Measurements from ENCODE around the gene CD101. TPM values are rescaled to one million over a fixed set of nuclear protein-coding genes. Genes with fewer than 3 reads are reported as not detected.

CD101 gene, protein sequence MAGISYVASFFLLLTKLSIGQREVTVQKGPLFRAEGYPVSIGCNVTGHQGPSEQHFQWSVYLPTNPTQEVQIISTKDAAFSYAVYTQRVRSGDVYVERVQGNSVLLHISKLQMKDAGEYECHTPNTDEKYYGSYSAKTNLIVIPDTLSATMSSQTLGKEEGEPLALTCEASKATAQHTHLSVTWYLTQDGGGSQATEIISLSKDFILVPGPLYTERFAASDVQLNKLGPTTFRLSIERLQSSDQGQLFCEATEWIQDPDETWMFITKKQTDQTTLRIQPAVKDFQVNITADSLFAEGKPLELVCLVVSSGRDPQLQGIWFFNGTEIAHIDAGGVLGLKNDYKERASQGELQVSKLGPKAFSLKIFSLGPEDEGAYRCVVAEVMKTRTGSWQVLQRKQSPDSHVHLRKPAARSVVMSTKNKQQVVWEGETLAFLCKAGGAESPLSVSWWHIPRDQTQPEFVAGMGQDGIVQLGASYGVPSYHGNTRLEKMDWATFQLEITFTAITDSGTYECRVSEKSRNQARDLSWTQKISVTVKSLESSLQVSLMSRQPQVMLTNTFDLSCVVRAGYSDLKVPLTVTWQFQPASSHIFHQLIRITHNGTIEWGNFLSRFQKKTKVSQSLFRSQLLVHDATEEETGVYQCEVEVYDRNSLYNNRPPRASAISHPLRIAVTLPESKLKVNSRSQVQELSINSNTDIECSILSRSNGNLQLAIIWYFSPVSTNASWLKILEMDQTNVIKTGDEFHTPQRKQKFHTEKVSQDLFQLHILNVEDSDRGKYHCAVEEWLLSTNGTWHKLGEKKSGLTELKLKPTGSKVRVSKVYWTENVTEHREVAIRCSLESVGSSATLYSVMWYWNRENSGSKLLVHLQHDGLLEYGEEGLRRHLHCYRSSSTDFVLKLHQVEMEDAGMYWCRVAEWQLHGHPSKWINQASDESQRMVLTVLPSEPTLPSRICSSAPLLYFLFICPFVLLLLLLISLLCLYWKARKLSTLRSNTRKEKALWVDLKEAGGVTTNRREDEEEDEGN
- total RNA-seq, result under 1 TPM; 0.26 to 0.33 TPM

DNA sequence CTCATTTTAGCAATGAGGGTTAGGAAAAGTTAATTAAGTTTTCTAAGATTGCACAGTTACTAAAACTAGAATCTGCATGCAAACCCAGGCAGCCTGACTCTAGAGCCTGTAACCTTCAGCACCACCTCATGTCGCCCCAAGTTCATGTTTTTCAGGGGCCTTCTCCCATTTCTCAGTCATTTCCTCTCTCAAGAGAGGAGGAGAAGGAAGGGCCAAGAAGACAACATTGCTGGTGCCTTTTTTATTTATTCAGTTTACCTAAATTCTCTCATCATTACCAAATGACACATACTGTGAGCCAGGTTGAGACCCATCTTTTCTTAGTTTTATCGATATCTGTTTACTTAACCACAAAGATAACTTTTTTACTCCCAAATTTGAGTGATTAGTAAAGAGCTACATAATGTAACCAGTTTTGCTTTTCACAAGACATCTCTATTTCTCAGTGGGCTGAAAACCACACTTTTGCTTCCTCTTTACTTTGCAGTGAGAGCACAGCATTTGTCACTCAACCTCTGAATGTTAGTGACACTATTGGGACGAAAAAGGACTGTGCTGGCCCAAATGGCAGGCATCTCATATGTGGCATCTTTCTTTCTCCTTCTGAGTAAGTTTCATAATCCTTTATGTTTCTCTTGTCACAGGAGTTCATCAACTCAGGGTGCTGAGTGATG, at the start of gene CD101:
TSS of gene CD101 (plus strand) at position 507 of the 674 bp plus-strand sequence. CDS start at position 565, 58 bp downstream.
- intact Hi-C loops (cut with DNase I), result no loop called here
- Histone ChIP-seq H3K4me3 (no peak within 1 kb of the TSS), H3K27me3 (no peaks in the 10 kb centered on the region), H3K4me1 (peaks cover 5% of the 10 kb centered on the region), H3K36me3 (replicated peaks in 1 of 2; ENCODE audit: insufficient read depth in 1 of 2, low read depth in 2 of 2) (no peaks in the 10 kb centered on the region), H3K9me3 (no peaks in the 10 kb centered on the region), H3K27ac (no peak within 1 kb of the TSS)
- ATAC-seq, result no peak
- WGBS, 2 donors, result 71 to 82% methylated on average over 3 of the region's 3 CpGs
- TF ChIP-seq, protein P1, sequence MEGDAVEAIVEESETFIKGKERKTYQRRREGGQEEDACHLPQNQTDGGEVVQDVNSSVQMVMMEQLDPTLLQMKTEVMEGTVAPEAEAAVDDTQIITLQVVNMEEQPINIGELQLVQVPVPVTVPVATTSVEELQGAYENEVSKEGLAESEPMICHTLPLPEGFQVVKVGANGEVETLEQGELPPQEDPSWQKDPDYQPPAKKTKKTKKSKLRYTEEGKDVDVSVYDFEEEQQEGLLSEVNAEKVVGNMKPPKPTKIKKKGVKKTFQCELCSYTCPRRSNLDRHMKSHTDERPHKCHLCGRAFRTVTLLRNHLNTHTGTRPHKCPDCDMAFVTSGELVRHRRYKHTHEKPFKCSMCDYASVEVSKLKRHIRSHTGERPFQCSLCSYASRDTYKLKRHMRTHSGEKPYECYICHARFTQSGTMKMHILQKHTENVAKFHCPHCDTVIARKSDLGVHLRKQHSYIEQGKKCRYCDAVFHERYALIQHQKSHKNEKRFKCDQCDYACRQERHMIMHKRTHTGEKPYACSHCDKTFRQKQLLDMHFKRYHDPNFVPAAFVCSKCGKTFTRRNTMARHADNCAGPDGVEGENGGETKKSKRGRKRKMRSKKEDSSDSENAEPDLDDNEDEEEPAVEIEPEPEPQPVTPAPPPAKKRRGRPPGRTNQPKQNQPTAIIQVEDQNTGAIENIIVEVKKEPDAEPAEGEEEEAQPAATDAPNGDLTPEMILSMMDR (IDR thresholded peaks at IDR 0.05), result no peak
- no peak for TF ChIP-seq POLR2A (IDR thresholded peaks at IDR 0.05)
- DNase-seq, result no peak

DNA sequence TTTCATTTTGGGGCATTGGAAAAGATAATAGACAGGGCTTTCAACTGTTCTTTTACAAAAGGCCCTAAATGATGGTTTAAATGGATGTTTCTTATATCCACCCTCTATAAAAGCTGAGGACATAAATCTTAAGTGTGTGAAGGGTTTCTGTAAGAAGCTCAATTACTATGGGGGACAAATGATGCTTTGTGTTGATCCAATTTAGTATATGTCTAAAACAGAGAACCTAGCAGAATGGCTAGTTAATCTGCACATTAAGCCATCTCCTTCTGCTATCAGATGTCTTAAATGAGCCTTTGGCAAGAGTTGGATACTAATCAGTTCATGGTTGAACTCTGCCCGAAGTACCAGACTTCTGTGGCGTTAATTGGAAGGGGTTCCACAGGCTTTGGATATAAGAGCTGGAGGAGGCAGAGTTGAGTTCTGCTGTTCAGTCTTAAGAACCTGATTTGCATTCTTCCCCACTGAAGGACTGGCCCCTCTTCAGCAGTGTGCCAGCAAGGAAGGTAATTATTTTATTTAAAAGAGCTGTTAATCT, 48.8 kb upstream of the CD101 start:
- TF ChIP-seq POLR2A (IDR thresholded peaks at IDR 0.05), result no peak
- TF ChIP-seq, protein P1 (IDR thresholded peaks at IDR 0.05), result no peak
- no peak overlapping the region for H3K27ac ChIP-seq
- WGBS, 2 donors, result 73 to 74% methylated on average over 2 of the region's 2 CpGs
- no peaks in the 10 kb centered on the region for H3K9me3 ChIP-seq
- H3K36me3 ChIP-seq (replicated peaks in 1 of 2; ENCODE audit: insufficient read depth in 1 of 2, low read depth in 2 of 2), result peaks cover 0 to 8% of the 10 kb centered on the region in 2 donors
- H3K4me1 ChIP-seq, result no peaks in the 10 kb centered on the region
- no peaks in the 10 kb centered on the region for H3K27me3 ChIP-seq
- H3K4me3 ChIP-seq, result no peak overlapping the region
- intact Hi-C loops (cut with DNase I), result no loop called here
- no peak for ATAC-seq
- DNase-seq, result no peak

DNA sequence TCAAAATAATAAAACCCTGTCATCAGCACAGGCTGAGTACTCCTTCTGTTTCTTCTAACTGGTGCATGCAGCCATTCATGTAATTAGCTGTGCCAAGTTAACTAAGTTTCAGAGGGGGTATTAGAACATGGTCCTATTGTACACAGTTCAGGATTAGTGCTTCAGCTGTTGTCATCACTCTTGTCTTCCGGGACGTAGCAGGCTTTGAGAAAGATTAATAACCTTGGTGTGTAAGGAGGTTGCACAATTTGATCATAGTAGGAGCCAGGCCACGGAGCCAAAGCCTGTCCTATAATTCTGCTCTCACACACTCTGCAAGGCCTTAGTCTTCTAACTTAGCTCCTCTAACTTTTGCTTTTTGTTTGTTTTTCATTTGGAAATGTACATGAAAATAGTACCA, 47.1 kb upstream of the CD101 start:
- DNase-seq (peak in 1 of 4 donors; percentile 21), ATAC-seq (peak; percentile 50)
- no peaks in the 10 kb centered on the region for H3K27me3 ChIP-seq
- TF ChIP-seq, protein P1 (IDR thresholded peaks at IDR 0.05), result no peak
- TF ChIP-seq POLR2A (IDR thresholded peaks at IDR 0.05), result no peak
- no peak overlapping the region for H3K27ac ChIP-seq
- H3K9me3 ChIP-seq, result no peaks in the 10 kb centered on the region
- H3K4me1 ChIP-seq, result no peaks in the 10 kb centered on the region
- peaks cover 0 to 6% of the 10 kb centered on the region in 2 donors for H3K36me3 ChIP-seq (replicated peaks in 1 of 2; ENCODE audit: insufficient read depth in 1 of 2, low read depth in 2 of 2)
- no peak overlapping the region for H3K4me3 ChIP-seq
- WGBS, 2 donors, result 31 to 43% methylated on average over 3 of the region's 3 CpGs
- intact Hi-C loops (cut with DNase I), result no loop called here

DNA sequence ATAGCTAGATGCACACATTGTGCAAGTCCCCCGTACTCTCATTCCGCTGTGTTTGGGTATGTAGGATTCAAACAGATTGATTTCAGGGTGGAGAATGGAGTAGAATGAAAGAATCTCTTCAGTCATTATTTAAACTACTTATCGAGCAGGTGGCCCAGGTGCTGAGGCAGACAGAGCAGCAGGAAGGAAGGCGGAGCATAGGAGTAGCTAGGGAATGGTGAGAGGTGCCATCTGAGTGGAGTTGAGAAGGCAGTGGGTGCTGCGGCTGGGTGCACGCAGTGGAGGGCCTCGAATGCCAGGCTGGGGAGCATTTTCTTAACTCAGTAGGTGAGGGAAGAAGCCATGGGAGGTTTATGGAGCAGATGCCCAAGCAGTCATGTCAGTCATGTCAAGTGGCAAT, 45.2 kb upstream of the CD101 start:
- H3K36me3 ChIP-seq (replicated peaks in 1 of 2; ENCODE audit: insufficient read depth in 1 of 2, low read depth in 2 of 2), result peaks cover 0 to 7% of the 10 kb centered on the region in 2 donors
- no peak overlapping the region for H3K4me3 ChIP-seq
- H3K4me1 ChIP-seq, result no peaks in the 10 kb centered on the region
- WGBS, 2 donors, result 56 to 67% methylated on average over 7 of the region's 7 CpGs
- intact Hi-C loops (cut with DNase I), result no loop called here
- no peaks in the 10 kb centered on the region for H3K27me3 ChIP-seq
- no peak for ATAC-seq
- no peak for DNase-seq
- TF ChIP-seq POLR2A (IDR thresholded peaks at IDR 0.05), result no peak
- TF ChIP-seq, protein P1 (IDR thresholded peaks at IDR 0.05), result no peak
- no peak overlapping the region for H3K27ac ChIP-seq
- no peaks in the 10 kb centered on the region for H3K9me3 ChIP-seq

Data from body of pancreas (tissue), 4 donors.